Activated T-cell treated with anti-CD3 and anti-CD28 coated beads, Interleukin-2, amount 50 U/mL, for 72 hours (primary cell): Measurements from ENCODE around the gene PCBP3. TPM values are rescaled to one million over a fixed set of nuclear protein-coding genes. Genes with fewer than 3 reads are reported as not detected.

Experiments
- ATAC-seq, 2 donors: fragments of 150-1000 bp; cut with Tn5 transposase; replicated peaks in 1 of 2; 2 replicates each; pipeline ENCODE4 v1.10.0; 2021; ENCODE audit warnings: moderate library complexity in 2 of 2, mild to moderate bottlenecking in 1 of 2
- DNase-seq, 2 donors: peaks; one replicate each; pipeline ENCODE4 v3.0.0; 2021 to 2022; ENCODE audit warnings: mixed read lengths in 1 of 2
- H3K27ac Mint-ChIP-seq: one replicate; pipeline ENCODE4 v1.8.0; 2022; ENCODE audit warnings: mild to moderate bottlenecking, moderate library complexity, mixed read lengths
- H3K27me3 Mint-ChIP-seq: one replicate; pipeline ENCODE4 v1.8.0; 2022; ENCODE audit warnings: low read depth, mixed read lengths
- H3K36me3 Mint-ChIP-seq, 2 donors: one replicate each; pipeline ENCODE4 v1.8.0; 2022; ENCODE audit warnings: mixed read lengths in 2 of 2, mild to moderate bottlenecking in 1 of 2; ENCODE audit not compliant: insufficient read depth in 2 of 2
- H3K4me1 Mint-ChIP-seq: one replicate; pipeline ENCODE4 v1.8.0; 2022; ENCODE audit warnings: low read depth, mixed read lengths
- H3K4me3 Mint-ChIP-seq, 2 donors: one replicate each; pipeline ENCODE4 v1.8.0; 2022; ENCODE audit warnings: mild to moderate bottlenecking in 2 of 2, mixed read lengths in 2 of 2, moderate library complexity in 2 of 2
- H3K9me3 Mint-ChIP-seq, 2 donors: one replicate each; pipeline ENCODE4 v1.8.0; 2022; ENCODE audit warnings: mixed read lengths in 2 of 2
- total RNA-seq, 2 donors: library from RNA; stranded (reverse); gene quantifications; one replicate each; pipeline ENCODE4 v1.2.3, GENCODE V29; 2022

The PCBP3 gene
- total RNA-seq, 2 donors from 2014 or later: 20.2 to 24.1 TPM

- Mint-ChIP-seq H3K9me3 (peaks cover 0 to 3% of the 10 kb centered on the region in 2 donors), H3K27ac (peak overlapping the region; percentile 76), H3K27me3 (no peaks in the 10 kb centered on the region), H3K4me3 (no peak overlapping the region), H3K4me1 (peaks cover 22% of the 10 kb centered on the region), H3K36me3 (peaks cover 0 to 5% of the 10 kb centered on the region in 2 donors)
- DNase-seq (peak; percentile 37 to 61), ATAC-seq (peak; percentile 39)
These were observed 289.5 kb downstream of the PCBP3 start for GRCh38 chr21:45932922-45933502.

- peaks cover 0 to 5% of the 10 kb centered on the region in 2 donors for H3K36me3 Mint-ChIP-seq
- DNase-seq: no peak
- H3K4me1 Mint-ChIP-seq: peaks cover 22% of the 10 kb centered on the region
- no peak for ATAC-seq
- no peaks in the 10 kb centered on the region for H3K27me3 Mint-ChIP-seq
- no peak overlapping the region for H3K4me3 Mint-ChIP-seq
- no peak overlapping the region for H3K27ac Mint-ChIP-seq
- peaks cover 0 to 3% of the 10 kb centered on the region in 2 donors for H3K9me3 Mint-ChIP-seq
These were observed 290.6 kb downstream of the PCBP3 start for GRCh38 chr21:45934085-45934484.

GRCh38 chr21:45934554-45934953 lies 291.0 kb downstream of the PCBP3 start:
- Mint-ChIP-seq H3K36me3 (peaks cover 0 to 5% of the 10 kb centered on the region in 2 donors), H3K4me1 (peaks cover 22% of the 10 kb centered on the region), H3K27ac (no peak overlapping the region), H3K27me3 (no peaks in the 10 kb centered on the region), H3K4me3 (no peak overlapping the region), H3K9me3 (peaks cover 0 to 3% of the 10 kb centered on the region in 2 donors)
- ATAC-seq: no peak
- DNase-seq: no peak

DNA sequence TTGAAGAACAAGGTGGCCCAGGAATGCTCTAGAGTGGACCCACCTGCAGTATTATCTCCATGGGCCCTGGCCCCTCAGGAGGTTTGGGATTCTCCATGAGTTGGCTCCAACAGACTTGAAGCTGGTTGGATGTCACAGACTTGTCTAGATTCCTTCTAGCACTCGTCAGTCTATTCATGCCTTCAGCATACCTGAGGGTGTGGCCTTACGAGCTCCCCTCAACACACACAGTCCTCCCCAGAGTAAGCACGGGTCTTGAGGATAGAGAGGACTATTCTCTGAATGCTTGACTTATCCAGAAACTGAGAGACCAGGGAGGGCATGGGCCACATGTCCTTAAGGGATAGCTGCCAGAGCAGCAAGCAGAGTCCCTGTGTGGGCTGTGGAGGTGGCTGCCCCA lies 292.1 kb downstream of the PCBP3 start:
- no peaks in the 10 kb centered on the region for H3K27me3 Mint-ChIP-seq
- H3K9me3 Mint-ChIP-seq: peaks cover 0 to 3% of the 10 kb centered on the region in 2 donors
- DNase-seq: no peak
- H3K27ac Mint-ChIP-seq: no peak overlapping the region
- peaks cover 0 to 5% of the 10 kb centered on the region in 2 donors for H3K36me3 Mint-ChIP-seq
- peaks cover 22% of the 10 kb centered on the region for H3K4me1 Mint-ChIP-seq
- no peak for ATAC-seq
- no peak overlapping the region for H3K4me3 Mint-ChIP-seq

DNA sequence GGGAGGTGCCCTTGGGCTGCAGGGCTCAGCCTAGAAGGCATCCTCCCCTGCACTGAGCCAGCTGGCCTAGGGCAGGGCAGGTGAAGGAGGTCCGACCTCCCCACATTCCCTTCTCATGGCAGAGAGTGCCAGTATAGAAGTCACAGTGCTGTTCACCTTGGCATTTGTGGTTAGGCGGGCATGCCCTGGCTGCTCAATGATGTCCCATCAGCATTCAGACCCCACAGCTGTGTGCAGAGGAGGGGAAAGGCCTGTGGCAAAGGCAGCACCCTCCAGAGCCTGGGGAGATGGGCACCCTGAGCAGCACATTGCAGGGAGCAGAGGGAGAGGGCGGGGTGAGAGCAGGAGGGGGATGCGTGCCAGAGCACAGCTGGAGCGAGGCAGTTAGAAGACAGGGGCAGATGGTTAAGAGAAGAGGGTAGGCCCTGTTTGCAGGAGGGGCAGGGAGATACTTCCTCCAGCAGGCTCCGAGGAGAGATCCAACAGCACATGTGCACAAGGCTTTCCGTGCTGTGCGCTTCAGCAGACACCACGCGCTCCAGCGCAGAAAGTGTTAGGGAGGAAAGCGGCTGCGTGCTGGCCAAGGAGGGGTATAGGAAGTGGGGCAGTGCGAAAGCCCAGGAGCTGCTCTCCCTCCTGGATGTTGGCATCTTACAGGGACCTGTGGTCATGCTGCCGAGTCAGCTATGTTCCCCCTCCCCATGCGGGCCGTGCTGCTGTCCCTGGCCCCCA lies 294.4 kb downstream of the PCBP3 start:
- DNase-seq: no peak
- Mint-ChIP-seq H3K9me3 (peaks cover 0 to 3% of the 10 kb centered on the region in 2 donors), H3K4me1 (peaks cover 9% of the 10 kb centered on the region), H3K36me3 (peaks cover 0 to 2% of the 10 kb centered on the region in 2 donors), H3K27me3 (no peaks in the 10 kb centered on the region), H3K27ac (no peak overlapping the region), H3K4me3 (no peak overlapping the region)
- no peak for ATAC-seq

DNA sequence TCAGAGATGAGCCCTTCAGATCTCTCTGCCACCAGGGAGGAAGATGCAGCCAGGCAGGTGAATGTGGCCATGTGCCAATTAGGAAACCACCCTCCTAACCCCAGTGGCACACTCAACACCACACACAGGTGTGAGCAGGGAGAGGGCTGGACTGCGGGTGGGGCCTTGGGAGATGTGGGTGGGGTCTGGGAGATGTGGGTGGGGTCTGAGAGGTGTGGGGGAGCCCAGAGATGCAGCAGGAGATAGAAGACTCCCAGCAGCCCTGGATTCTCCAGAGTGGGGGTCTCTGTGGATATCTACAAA lies 294.9 kb downstream of the PCBP3 start:
- ATAC-seq: no peak
- Mint-ChIP-seq H3K27ac (no peak overlapping the region), H3K9me3 (no peaks in the 10 kb centered on the region), H3K4me3 (no peak overlapping the region), H3K36me3 (no peaks in the 10 kb centered on the region), H3K4me1 (peaks cover 4% of the 10 kb centered on the region), H3K27me3 (no peaks in the 10 kb centered on the region)
- no peak for DNase-seq

DNA sequence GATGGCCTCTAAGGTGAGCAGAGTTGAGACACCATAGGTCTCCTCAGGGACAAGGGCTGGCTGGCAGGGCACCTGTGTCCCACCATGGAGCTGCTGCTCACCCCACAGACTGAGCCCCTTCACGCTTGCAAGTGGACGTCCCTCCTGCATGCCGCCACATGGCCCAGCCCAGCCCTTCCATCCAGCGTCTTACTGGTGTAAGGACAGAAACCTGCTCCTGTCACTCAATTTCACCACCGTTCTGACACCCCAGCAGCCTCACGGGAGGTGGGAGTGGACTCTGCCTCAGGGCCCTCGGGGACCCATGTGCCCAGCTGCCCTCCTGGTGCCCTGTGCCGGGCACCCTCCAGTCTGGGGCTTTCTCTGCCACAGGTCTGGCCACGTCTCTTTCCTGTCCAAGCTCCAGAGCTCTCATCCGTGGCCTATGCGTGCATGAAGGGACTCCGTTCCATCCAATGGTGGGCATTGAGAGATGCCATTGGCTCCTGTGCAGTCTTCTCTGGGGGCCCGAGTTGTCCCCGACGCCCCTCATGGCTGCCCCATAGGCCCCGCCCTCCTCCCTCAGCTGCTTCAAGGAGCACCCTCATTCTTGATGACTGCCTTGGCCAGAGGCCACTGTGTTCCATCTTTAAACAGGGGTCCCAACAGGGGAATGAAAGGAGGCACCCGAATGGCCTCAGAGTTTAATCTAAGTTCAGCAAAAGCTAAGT lies 295.4 kb downstream of the PCBP3 start:
- Mint-ChIP-seq H3K9me3 (no peaks in the 10 kb centered on the region), H3K4me1 (no peaks in the 10 kb centered on the region), H3K27ac (no peak overlapping the region), H3K36me3 (no peaks in the 10 kb centered on the region), H3K4me3 (no peak overlapping the region), H3K27me3 (no peaks in the 10 kb centered on the region)
- DNase-seq (no peak), ATAC-seq (no peak)

- ATAC-seq (no peak), DNase-seq (no peak)
- Mint-ChIP-seq H3K27ac (no peak overlapping the region), H3K36me3 (no peaks in the 10 kb centered on the region), H3K4me3 (no peak overlapping the region), H3K4me1 (no peaks in the 10 kb centered on the region), H3K27me3 (no peaks in the 10 kb centered on the region), H3K9me3 (no peaks in the 10 kb centered on the region)
These were observed 296.1 kb downstream of the PCBP3 start for GRCh38 chr21:45939521-45940045.

DNA sequence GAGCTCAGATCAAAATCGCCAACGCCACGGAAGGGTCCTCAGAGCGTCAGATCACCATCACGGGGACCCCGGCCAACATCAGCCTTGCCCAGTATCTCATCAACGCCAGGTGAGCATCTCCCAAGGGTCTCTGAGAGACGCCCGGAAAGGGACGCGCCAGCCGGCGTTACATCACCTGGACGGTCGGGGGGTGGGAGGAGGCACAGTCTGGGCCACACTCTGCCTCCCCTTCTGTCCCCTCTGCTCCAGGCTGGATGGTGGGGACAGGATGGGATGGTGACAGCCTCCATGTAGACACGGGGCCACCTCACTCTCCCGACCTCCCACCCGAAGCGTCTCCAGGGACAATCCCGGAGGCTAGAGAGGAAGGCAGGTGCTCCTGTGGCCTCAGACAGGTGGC lies 296.6 kb downstream of the PCBP3 start:
- Mint-ChIP-seq H3K27me3 (no peaks in the 10 kb centered on the region), H3K4me3 (no peak overlapping the region), H3K27ac (no peak overlapping the region), H3K9me3 (no peaks in the 10 kb centered on the region), H3K36me3 (no peaks in the 10 kb centered on the region), H3K4me1 (no peaks in the 10 kb centered on the region)
- DNase-seq: no peak
- ATAC-seq: no peak

GRCh38 chr21:45940621-45941337 lies 297.3 kb downstream of the PCBP3 start:
- Mint-ChIP-seq H3K27me3 (no peaks in the 10 kb centered on the region), H3K36me3 (no peaks in the 10 kb centered on the region), H3K9me3 (no peaks in the 10 kb centered on the region), H3K4me1 (no peaks in the 10 kb centered on the region), H3K27ac (no peak overlapping the region), H3K4me3 (no peak overlapping the region)
- DNase-seq (no peak), ATAC-seq (peak in 1 of 2 donors; percentile 13)

- no peaks in the 10 kb centered on the region for H3K27me3 Mint-ChIP-seq
- no peaks in the 10 kb centered on the region for H3K4me1 Mint-ChIP-seq
- no peak overlapping the region for H3K4me3 Mint-ChIP-seq
- peak in 1 of 2 donors; percentile 7 for ATAC-seq
- no peaks in the 10 kb centered on the region for H3K36me3 Mint-ChIP-seq
- no peaks in the 10 kb centered on the region for H3K9me3 Mint-ChIP-seq
- no peak for DNase-seq
- H3K27ac Mint-ChIP-seq: no peak overlapping the region
These were observed 297.8 kb downstream of the PCBP3 start for GRCh38 chr21:45941338-45941710.

DNA sequence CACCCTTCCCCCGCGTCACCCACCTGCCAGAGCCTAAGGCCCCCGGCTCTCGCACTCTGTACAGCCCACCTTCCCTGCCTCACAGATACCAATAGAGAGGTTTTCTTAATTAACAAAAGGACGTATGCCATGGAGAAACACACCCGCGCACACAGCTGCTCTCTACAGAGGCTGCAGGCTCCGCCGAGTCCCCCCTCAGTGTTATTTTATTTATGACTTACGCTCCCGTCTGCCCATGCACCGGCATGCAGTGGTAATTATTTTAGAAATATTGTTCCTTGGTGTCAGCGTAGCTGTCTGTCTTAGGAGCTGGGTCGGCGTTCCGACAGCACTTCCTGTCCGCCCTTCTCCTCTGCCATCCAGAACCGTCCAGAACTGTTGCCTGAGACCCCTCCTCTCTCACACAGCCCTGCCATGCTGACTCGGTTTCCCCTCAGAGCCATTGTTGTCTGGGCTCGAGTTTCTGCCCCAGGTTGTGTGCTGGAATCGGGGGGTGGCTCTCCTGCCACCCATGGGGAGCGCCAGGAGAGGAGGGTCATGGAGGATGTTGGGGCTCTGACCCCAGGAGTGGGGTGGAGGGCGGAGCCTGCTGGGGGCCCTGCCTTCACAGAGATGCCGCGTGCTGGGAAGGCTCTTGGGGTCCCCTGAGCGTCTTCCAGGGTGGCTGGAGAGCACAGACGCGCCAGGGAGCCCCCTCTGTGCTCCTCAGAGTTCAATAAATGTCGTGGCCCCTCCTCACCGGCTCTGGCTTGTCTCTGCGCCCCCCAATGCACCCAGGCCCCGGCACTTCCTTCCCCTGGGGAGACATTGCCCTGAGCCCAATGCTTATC lies 298.4 kb downstream of the PCBP3 start:
- ATAC-seq (no peak), DNase-seq (no peak)
- H3K27me3 Mint-ChIP-seq: no peaks in the 10 kb centered on the region
- H3K4me3 Mint-ChIP-seq: no peak overlapping the region
- H3K27ac Mint-ChIP-seq: no peak overlapping the region
- no peaks in the 10 kb centered on the region for H3K4me1 Mint-ChIP-seq
- no peaks in the 10 kb centered on the region for H3K9me3 Mint-ChIP-seq
- no peaks in the 10 kb centered on the region for H3K36me3 Mint-ChIP-seq
